Activated naive CD8-positive, alpha-beta T cell treated with anti-CD3 and anti-CD28 coated beads for 36 hours (primary cell): ENCODE data around the gene USP53. TPM values are rescaled to one million over a fixed set of nuclear protein-coding genes. Genes with fewer than 3 reads are reported as not detected.
A peak's percentile ranks its signal among the peaks of the same experiment; 100 is the strongest.

Source experiments
- DNase-seq: peaks from one replicate; pipeline ENCODE4 v3.0.0; 2021
- H3K27ac Mint-ChIP-seq: one replicate; pipeline ENCODE4 v1.8.0; 2022; ENCODE audit warnings: mild to moderate bottlenecking, moderate library complexity, mixed read lengths
- H3K27me3 Mint-ChIP-seq: one replicate; pipeline ENCODE4 v1.8.0; 2022; ENCODE audit warnings: mild to moderate bottlenecking, mixed read lengths
- H3K36me3 Mint-ChIP-seq: one replicate; pipeline ENCODE4 v1.8.0; 2021; ENCODE audit warnings: mild to moderate bottlenecking, mixed read lengths
- H3K4me1 Mint-ChIP-seq: one replicate; pipeline ENCODE4 v1.8.0; 2021; ENCODE audit warnings: mixed read lengths
- H3K4me3 Mint-ChIP-seq: one replicate; pipeline ENCODE4 v1.8.0; 2022; ENCODE audit warnings: mild to moderate bottlenecking, moderate library complexity, mixed read lengths
- H3K9me3 Mint-ChIP-seq: one replicate; pipeline ENCODE4 v1.8.0; 2022; ENCODE audit warnings: mixed read lengths
- total RNA-seq, 2 experiments: library from RNA; stranded (reverse); gene quantifications; one replicate each; pipeline ENCODE4 v1.2.3, GENCODE V29; 2021

USP53 gene
- total RNA-seq, 2 experiments from 2014 or later = 12.6 to 13.0 TPM

DNA sequence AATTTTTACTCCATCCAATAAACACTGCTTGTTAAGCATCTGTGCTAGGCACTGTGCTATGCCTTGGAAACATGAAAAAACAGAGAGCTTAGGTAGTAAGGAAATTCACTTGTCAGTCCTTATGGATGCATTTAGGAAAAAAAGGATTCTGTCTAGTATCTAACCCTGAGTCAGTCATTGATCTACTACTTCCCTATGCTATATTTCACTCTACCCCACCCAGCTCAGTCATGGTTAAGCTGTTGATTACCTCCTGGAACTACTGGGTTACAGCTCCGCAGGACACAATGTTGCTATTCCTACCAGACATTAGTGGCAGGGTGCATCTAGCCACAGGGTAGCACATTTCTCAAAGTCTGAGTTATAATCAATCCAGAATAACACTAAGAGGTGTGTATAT is 2.9 kb upstream of the USP53 start:
- H3K4me3 Mint-ChIP-seq = no peak overlapping the region
- H3K4me1 Mint-ChIP-seq = peaks cover 34% of the 10 kb centered on the region
- H3K27me3 Mint-ChIP-seq = no peaks in the 10 kb centered on the region
- no peak for DNase-seq
- H3K36me3 Mint-ChIP-seq = peaks cover 2% of the 10 kb centered on the region
- H3K9me3 Mint-ChIP-seq = no peaks in the 10 kb centered on the region
- peak overlapping the region; percentile 94 for H3K27ac Mint-ChIP-seq

DNA sequence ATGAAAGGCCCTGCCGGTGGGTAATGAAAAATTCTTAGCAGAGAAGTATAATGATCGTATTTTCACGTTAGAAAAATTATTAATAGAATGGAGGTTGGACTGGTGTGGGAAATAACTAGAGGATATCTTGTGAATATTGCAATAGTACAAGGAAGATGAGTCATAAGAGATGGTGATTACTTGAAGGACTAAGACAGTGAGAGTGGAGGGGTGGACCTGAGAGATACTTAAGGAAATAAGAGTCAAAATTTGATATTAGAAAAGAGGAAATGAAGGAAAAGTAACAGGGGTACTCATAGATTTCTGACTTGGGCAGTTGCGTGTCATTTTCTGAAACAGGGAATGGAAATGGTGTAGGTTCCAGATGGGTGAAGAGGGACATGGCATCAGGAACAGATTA is 1.7 kb upstream of the USP53 start:
- no peaks in the 10 kb centered on the region for H3K9me3 Mint-ChIP-seq
- H3K27ac Mint-ChIP-seq = peak overlapping the region; percentile 9
- H3K4me1 Mint-ChIP-seq = peaks cover 37% of the 10 kb centered on the region
- peaks cover 3% of the 10 kb centered on the region for H3K36me3 Mint-ChIP-seq
- DNase-seq = no peak
- no peaks in the 10 kb centered on the region for H3K27me3 Mint-ChIP-seq
- H3K4me3 Mint-ChIP-seq = peak overlapping the region; percentile 87

DNA sequence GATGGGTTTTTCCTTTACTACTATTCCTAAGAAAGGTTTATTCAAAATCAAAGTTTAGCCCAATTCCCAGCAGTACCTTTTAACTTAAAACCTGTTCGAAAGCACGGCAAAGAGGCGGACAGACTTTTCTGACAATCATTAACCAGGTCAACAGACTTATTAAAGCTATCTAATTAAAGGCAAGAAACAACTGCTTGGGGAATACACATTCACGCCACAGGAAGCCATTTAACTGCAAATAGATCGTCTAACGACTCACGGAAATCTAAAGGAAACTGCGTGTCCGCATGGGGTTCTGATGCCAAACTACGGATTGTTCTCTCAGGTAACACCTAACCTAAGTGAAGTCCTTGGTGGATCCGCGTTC is 663 bp upstream of the USP53 start:
- peaks cover 38% of the 10 kb centered on the region for H3K4me1 Mint-ChIP-seq
- peak overlapping the region; percentile 87 for H3K4me3 Mint-ChIP-seq
- peaks cover 5% of the 10 kb centered on the region for H3K36me3 Mint-ChIP-seq
- no peaks in the 10 kb centered on the region for H3K9me3 Mint-ChIP-seq
- peak overlapping the region; percentile 89 for H3K27ac Mint-ChIP-seq
- DNase-seq = no peak
- no peaks in the 10 kb centered on the region for H3K27me3 Mint-ChIP-seq

- Mint-ChIP-seq H3K27ac (peak overlapping the region; percentile 89), H3K4me3 (peak overlapping the region; percentile 87), H3K36me3 (peaks cover 13% of the 10 kb centered on the region), H3K9me3 (no peaks in the 10 kb centered on the region), H3K27me3 (no peaks in the 10 kb centered on the region), H3K4me1 (peaks cover 33% of the 10 kb centered on the region)
- DNase-seq = peak; percentile 69
Measured at GRCh38 chr4:119212964-119213606, 572 bp downstream of the USP53 start.

- no peak for DNase-seq
- Mint-ChIP-seq H3K4me3 (no peak overlapping the region), H3K36me3 (peaks cover 39% of the 10 kb centered on the region), H3K9me3 (peaks cover 5% of the 10 kb centered on the region), H3K27me3 (no peaks in the 10 kb centered on the region), H3K27ac (no peak overlapping the region), H3K4me1 (peaks cover 16% of the 10 kb centered on the region)
Measured at GRCh38 chr4:119218093-119218492, 5.6 kb downstream of the USP53 start.

GRCh38 chr4:119221412-119221811 is 8.9 kb downstream of the USP53 start:
- Mint-ChIP-seq H3K36me3 (peaks cover 56% of the 10 kb centered on the region), H3K9me3 (peaks cover 9% of the 10 kb centered on the region), H3K27me3 (no peaks in the 10 kb centered on the region), H3K4me1 (peaks cover 15% of the 10 kb centered on the region), H3K4me3 (no peak overlapping the region), H3K27ac (no peak overlapping the region)
- DNase-seq = no peak

- H3K36me3 Mint-ChIP-seq = peaks cover 37% of the 10 kb centered on the region
- H3K27me3 Mint-ChIP-seq = no peaks in the 10 kb centered on the region
- H3K27ac Mint-ChIP-seq = no peak overlapping the region
- H3K9me3 Mint-ChIP-seq = peaks cover 8% of the 10 kb centered on the region
- no peak for DNase-seq
- peaks cover 27% of the 10 kb centered on the region for H3K4me1 Mint-ChIP-seq
- no peak overlapping the region for H3K4me3 Mint-ChIP-seq
Measured at GRCh38 chr4:119227690-119228089, 15.2 kb downstream of the USP53 start.

DNA sequence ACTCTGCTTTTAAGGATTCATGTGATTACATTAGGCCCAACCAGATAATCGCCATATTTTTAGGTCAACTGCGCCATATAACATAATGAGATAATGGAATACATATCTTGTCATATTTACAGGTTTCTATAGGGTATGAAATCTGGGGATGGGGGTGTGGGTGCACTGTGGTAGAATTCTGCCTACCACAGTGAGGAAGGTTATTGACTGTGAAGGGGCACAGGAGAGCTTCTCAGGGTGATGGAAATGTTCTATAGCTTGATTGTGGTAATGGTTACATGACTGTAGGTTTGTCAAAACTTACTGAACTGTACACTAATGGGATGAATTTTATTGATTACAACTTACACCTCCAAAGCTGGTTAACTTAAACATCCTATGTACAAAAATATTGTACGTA is 15.9 kb downstream of the USP53 start:
- no peak overlapping the region for H3K27ac Mint-ChIP-seq
- H3K27me3 Mint-ChIP-seq = no peaks in the 10 kb centered on the region
- no peak for DNase-seq
- no peak overlapping the region for H3K4me3 Mint-ChIP-seq
- peaks cover 8% of the 10 kb centered on the region for H3K9me3 Mint-ChIP-seq
- H3K36me3 Mint-ChIP-seq = peaks cover 33% of the 10 kb centered on the region
- H3K4me1 Mint-ChIP-seq = peaks cover 33% of the 10 kb centered on the region

- Mint-ChIP-seq H3K9me3 (peaks cover 3% of the 10 kb centered on the region), H3K4me3 (no peak overlapping the region), H3K36me3 (peaks cover 24% of the 10 kb centered on the region), H3K27ac (no peak overlapping the region), H3K27me3 (no peaks in the 10 kb centered on the region), H3K4me1 (peaks cover 35% of the 10 kb centered on the region)
- DNase-seq = no peak
Measured at GRCh38 chr4:119229908-119230687, 17.6 kb downstream of the USP53 start.

DNA sequence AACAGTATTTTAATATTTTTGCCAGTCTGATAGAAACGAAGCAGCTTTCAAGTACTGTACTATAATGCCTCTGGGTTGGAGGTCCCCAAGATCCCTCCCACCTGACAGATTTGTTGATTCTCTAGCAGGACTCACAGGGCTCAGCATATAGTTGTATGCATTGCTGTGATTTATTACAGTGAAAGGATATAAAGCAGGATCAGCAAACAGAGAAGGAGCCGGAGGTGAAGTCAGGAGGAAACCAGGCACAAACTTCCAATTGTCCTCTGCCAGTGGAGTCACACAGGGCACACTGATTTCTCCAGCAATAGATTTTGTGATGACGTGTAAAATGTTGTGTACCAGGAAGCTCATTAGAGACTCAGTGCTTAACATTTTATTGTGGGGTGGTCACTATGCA is 19.0 kb downstream of the USP53 start:
- no peaks in the 10 kb centered on the region for H3K27me3 Mint-ChIP-seq
- H3K4me1 Mint-ChIP-seq = peaks cover 40% of the 10 kb centered on the region

DNA sequence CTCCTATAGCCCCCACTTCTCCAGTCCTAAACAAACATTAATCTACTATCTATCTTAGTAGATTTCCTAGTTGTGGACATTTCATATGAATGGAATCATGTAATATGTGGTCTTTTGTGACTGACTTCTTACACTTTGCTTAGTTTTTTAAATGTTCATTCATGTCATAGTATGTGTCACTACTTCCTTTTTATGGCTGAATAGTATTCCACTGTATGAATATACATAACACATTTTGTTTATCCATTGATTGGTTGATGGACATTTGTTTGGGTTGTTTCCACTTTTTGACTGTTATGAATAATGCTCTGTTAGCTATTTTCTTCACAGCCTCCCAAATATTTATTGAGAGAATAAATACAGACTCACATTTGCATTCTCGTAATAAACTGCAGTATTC is 19.8 kb downstream of the USP53 start:
- Mint-ChIP-seq H3K27ac (no peak overlapping the region), H3K36me3 (peaks cover 34% of the 10 kb centered on the region), H3K27me3 (no peaks in the 10 kb centered on the region), H3K4me1 (peaks cover 47% of the 10 kb centered on the region), H3K4me3 (no peak overlapping the region), H3K9me3 (peaks cover 3% of the 10 kb centered on the region)
- DNase-seq = no peak

More for the DNA sequence above, 19.0 kb downstream of the USP53 start:
- H3K27ac Mint-ChIP-seq = no peak overlapping the region
- no peak for DNase-seq
- H3K9me3 Mint-ChIP-seq = peaks cover 3% of the 10 kb centered on the region
- no peak overlapping the region for H3K4me3 Mint-ChIP-seq
- H3K36me3 Mint-ChIP-seq = peaks cover 30% of the 10 kb centered on the region

GRCh38 chr4:119233191-119233590 is 20.7 kb downstream of the USP53 start:
- Mint-ChIP-seq H3K27ac (peak overlapping the region; percentile 81), H3K36me3 (peaks cover 35% of the 10 kb centered on the region), H3K4me1 (peaks cover 49% of the 10 kb centered on the region), H3K4me3 (peak overlapping the region; percentile 32), H3K27me3 (no peaks in the 10 kb centered on the region), H3K9me3 (peaks cover 3% of the 10 kb centered on the region)
- DNase-seq = no peak

DNA sequence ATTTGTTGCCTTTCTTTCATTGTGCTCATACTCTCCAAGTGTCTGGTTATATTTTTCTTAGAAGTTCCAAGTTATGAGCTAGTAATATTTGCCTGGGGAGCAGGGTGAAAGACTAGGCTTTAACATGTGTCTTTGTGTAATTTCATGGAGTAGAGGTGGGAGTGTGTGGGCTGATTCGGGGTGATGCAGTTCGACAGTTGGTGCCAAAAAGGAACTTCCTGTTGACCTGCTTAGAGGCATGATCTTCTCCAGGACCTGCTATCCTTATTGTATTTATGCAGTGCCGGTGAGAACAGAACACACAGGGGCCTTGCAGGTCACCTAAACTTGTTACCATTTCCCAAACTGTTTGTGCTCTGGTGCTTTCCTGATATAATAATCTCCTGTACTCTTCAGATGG is 21.2 kb downstream of the USP53 start:
- no peak for DNase-seq
- Mint-ChIP-seq H3K27ac (peak overlapping the region; percentile 81), H3K27me3 (no peaks in the 10 kb centered on the region), H3K4me3 (peak overlapping the region; percentile 32), H3K36me3 (peaks cover 35% of the 10 kb centered on the region), H3K4me1 (peaks cover 48% of the 10 kb centered on the region), H3K9me3 (peaks cover 3% of the 10 kb centered on the region)

GRCh38 chr4:119237201-119237600 is 24.7 kb downstream of the USP53 start:
- Mint-ChIP-seq H3K9me3 (peaks cover 2% of the 10 kb centered on the region), H3K27ac (peak overlapping the region; percentile 45), H3K4me1 (peaks cover 41% of the 10 kb centered on the region), H3K27me3 (no peaks in the 10 kb centered on the region), H3K36me3 (peaks cover 29% of the 10 kb centered on the region), H3K4me3 (no peak overlapping the region)
- no peak for DNase-seq

DNA sequence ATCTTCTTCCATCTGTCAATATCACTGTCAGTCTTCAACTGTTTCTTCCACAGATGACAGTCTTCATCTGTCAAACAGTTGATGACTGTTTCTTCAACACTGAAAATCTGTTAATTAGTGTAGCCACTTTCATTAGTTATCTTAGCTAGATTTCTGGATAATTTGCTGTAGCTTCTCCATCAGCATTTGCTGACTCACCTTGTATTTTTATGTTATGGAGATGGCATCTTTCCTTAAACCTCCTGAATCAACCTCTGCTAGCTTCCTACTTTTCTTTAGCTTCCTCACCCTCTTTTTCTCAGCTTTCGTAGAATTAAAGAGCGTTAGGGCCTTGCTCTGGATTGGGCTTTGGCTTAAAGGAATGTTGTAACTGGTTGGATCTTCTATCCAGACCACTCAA is 25.1 kb downstream of the USP53 start:
- H3K27me3 Mint-ChIP-seq = no peaks in the 10 kb centered on the region
- no peak for DNase-seq
- no peaks in the 10 kb centered on the region for H3K9me3 Mint-ChIP-seq
- peak overlapping the region; percentile 89 for H3K27ac Mint-ChIP-seq
- no peak overlapping the region for H3K4me3 Mint-ChIP-seq
- peaks cover 40% of the 10 kb centered on the region for H3K4me1 Mint-ChIP-seq
- peaks cover 25% of the 10 kb centered on the region for H3K36me3 Mint-ChIP-seq
